GM04504 (cell line): ENCODE measurements around the gene CSNK2B.

Source experiments
- DNase-seq: peaks from one replicate; pipeline ENCODE4 v3.0.0-alpha.2; 2012; ENCODE audit warnings: low read depth

Gene CSNK2B

DNA sequence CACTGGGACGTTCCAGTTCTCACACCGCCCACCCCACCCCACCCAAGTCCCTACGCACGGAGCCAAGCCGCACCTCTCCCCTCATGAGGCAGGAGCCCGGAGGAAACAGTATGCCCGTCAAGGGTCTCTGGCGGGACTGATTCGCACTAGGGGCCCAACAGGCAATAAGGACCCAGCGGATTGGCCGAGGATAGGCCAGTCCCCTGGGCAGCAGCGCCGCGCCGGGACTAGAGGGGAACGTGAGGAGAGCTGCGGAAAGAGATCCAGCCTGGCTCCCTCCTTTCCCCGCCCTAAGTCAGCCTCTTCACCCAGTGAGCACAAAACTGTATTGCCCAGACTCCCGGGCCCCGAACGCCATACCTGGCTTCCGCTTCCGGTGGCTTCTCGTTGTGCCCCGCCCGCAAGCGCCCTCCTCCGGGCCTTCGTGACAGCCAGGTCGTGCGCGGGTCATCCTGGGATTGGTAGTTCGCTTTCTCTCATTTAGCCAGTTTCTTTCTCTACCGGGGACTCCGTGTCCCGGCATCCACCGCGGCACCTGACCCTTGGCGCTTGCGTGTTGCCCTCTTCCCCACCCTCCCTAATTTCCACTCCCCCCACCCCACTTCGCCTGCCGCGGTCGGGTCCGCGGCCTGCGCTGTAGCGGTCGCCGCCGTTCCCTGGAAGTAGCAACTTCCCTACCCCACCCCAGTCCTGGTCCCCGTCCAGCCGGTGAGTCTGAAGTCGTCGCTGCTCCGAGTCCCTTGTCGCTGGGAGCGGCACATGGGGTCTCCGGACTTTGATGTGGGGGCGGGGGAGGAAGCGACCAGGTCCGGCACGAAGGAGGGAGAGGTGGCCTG is at the start of gene CSNK2B:
TSS of gene CSNK2B (plus strand) at position 580 of the 836 bp plus-strand sequence. CDS start 752 bp downstream, outside the sequence.
- peak; percentile 93 for DNase-seq

DNA sequence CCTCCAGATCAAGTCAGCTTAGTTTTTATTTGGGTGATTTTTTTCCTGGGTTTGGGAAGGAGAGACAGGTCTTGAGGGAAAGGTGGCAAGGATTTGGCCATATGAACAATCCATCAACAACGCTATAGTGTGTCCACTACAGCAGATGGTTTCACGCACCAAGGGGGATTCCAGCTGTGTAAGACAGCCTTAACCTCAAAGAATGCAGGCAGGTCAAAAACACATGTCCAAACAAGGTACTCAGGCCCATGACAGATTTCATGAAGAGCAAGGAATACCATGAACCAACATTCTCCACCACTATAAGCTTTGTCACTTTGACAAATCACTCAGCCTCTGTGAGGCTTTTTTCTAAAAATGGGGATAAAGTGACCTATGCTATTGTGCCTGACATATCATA is 48.9 kb upstream of the CSNK2B start:
- DNase-seq: no peak

DNA sequence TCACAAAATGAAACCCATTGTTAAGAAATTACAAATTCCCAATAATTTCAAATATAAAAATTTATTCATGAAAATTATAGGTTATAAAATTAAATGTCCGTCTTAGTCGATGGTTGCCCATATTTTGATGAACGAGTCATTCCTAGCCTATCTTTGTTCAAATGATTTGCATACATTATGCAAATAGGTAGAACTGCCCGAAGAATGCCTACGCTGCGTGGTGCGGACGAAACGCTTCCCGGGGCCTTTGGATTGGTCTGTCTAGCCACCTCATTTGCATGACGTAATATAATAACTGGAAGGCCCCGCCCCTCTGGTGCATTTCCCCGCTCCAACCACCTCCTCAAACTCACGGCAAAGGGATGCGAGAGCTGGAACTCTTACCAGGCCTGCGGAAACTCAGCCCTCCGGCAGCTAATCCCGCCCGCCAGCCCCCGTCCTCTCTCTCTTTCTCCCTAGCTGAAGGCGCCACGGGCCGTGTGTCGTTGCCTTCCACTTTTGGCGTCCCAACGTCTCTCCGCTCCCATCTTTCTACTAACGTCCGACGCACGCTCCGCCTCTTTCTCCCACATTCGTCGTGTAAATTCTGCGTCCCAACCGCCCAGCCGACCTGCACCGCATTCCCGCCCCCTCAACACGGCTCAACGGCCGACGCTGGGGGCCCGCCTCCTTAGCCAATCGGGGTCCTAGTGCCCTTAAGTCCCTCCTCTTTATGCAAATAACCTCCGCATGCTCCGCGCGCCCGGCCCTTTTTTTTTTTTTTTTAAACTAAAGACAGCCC is 45.9 kb upstream of the CSNK2B start:
- peak; percentile 98 for DNase-seq

DNA sequence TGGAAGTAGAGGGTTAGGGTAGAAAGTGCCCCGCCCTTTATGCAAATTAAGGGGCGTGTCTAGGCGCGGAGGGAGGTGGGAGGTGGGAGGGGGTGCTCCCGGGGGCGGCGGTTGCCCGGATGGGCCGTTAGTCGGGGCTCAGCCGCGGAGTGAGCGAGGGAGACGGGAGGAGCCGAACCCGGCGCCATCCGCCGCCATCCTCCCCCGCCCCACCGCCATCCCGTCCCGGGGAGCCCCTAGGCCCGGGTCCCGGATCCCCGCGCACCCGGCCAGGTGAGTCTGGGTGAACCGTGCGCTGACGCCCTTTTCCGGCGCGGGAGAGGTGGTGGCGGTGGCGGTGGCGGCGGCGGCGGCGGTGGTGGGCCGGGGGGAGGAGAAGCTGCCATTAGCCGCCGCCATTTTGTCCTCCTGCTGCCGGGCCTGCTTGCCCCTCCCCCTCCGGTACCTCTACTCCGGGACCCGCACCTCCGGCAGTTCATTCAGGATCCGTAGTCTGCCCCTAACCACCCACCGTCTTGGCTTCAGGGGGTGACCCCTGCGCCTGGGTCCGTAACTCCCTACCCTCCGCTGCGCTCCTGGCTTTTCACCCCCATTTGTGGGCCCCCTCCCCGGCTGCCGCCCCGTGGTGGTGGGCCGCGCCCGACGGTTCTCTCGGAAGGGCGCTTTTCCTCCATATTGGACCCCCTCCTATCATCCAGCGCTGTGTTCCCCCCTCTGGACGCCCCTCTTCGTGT is 45.1 kb upstream of the CSNK2B start, which contains the start of gene PRRC2A:
TSS of gene PRRC2A (plus strand) at position 130 of the 734 bp plus-strand sequence. CDS start 2,075 bp downstream, outside the sequence.
- DNase-seq: no peak

DNA sequence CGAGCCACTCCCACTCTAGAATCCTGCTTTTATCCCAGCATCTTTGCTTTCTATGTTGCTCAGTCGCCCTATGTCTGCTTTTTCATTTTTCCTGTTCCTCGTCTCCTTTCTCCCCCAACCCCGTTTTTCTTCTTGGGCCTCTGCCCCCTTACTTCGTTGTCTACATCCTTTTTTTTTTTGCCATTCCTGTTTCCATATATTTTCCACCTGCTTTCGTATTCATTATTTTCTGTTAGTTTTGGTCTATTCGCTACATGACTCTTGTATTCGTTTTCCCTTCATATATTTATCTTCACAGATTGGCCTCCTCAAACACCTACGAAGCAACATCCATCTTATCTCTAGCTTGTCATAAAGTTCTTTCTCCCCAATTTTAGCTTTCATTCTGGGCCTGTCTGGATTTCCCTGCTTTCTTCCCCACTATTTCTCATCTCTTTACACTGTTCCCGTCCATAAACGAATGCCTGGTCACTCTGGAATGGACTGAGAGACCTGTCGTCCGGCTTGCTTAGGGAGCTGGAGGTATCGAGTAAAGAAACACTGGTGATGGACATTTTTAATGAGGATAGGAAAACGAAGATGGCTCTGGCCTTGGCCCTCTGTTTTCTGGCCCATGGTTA is 44.5 kb upstream of the CSNK2B start:
- DNase-seq: no peak

DNA sequence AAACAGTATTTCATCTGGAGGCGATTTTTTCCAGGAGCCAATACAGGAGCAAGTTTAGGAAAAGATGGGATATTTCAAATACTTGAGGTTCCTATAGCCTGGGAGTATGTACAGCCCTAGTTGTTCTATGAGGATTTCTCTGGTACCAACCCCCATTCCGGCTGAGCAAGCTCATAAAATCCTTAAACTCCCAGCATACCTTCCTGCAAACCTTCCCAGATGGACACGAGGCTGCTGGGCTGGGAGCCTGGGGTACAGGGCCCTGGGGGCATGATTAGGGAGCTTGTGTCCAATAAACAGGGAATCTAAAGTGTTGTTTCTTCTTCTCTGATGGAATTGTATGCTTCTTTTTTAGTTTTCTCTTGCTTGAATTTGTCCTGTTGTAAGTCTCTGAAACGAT is 43.9 kb upstream of the CSNK2B start:
- no peak for DNase-seq

DNA sequence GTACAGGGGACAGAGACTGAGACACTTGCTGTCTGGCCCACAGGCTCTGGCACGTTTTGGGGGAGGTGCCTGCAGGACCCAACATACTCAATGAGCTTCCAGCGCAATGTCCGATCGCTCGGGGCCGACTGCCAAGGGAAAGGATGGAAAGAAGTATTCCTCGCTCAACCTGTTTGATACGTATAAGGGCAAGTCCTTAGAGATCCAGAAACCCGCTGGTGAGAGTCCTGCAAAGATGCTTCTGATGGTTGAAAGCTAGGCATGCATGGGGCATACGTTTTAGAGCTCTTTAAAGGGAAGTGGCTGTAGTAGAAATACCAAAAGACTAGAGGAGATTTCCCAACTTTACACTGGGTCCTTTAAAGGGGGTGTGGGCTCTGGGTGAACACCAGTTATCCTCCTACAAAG is 43.2 kb upstream of the CSNK2B start:
- DNase-seq: no peak

DNA sequence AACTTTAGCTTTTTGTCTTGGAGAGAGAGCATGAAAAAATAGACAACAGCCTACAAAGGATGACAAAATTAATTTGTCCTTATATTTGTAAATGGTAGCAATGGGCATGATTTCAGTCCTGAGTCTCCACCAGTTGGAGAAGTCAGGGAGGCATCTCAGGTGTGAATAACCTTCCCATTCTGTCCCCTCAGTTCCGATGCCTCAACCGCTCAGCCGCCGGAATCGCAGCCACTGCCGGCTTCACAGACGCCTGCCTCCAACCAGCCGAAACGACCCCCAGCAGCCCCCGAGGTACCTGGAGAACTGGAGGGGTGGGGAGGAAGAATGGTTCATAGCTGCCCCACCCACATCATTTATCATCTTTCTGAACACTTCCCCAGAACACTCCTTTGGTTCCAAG is 41.8 kb upstream of the CSNK2B start:
- no peak for DNase-seq

DNA sequence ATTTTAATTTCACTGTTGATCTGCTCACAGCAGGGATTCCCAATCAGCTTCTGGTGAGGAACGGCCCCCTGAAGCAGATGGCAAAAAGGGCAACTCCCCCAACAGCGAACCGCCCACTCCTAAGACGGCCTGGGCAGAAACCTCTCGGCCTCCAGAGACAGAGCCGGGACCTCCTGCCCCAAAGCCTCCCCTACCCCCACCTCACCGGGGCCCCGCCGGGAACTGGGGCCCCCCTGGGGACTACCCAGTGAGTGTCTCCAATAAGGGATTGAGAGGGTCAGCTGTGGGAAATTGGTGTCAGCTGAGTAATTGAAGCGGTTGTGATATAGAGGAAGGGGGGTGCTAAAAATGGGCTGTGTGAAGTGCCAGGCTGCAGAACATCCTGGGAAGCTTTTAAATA is 38.9 kb upstream of the CSNK2B start:
- DNase-seq: no peak

DNA sequence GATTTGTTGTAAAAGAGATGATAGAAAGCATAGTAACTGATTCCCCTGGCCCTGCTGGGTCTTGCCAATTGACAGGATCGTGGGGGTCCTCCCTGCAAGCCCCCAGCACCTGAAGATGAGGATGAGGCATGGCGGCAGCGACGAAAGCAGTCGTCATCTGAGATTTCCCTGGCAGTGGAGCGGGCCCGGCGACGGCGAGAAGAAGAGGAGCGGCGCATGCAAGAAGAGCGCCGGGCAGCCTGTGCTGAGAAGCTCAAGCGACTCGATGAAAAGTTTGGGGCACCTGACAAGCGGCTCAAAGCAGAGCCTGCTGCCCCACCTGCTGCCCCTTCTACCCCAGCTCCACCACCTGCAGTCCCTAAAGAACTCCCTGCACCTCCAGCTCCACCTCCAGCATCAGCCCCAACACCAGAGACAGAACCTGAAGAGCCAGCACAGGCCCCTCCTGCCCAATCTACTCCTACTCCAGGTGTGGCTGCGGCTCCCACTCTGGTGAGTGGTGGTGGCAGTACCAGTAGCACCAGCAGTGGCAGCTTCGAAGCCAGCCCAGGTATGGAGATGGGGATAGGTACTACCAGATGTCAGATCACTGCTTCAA is 38.1 kb upstream of the CSNK2B start:
- DNase-seq: no peak

DNA sequence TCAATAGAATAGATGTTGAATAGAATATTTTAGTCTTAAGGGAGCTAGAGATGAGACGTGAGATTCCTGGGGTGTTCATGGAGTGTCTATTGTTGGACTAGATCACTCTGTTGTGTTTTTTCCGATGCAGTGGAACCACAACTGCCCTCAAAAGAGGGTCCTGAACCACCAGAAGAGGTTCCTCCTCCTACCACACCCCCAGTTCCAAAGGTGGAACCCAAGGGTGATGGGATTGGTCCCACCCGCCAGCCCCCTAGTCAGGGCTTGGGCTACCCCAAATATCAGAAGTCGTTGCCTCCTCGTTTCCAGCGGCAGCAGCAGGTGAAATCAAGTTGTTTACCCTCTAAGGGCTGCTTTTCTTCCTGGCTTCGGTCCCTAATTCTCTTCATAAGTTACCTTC is 36.9 kb upstream of the CSNK2B start:
- DNase-seq: no peak

DNA sequence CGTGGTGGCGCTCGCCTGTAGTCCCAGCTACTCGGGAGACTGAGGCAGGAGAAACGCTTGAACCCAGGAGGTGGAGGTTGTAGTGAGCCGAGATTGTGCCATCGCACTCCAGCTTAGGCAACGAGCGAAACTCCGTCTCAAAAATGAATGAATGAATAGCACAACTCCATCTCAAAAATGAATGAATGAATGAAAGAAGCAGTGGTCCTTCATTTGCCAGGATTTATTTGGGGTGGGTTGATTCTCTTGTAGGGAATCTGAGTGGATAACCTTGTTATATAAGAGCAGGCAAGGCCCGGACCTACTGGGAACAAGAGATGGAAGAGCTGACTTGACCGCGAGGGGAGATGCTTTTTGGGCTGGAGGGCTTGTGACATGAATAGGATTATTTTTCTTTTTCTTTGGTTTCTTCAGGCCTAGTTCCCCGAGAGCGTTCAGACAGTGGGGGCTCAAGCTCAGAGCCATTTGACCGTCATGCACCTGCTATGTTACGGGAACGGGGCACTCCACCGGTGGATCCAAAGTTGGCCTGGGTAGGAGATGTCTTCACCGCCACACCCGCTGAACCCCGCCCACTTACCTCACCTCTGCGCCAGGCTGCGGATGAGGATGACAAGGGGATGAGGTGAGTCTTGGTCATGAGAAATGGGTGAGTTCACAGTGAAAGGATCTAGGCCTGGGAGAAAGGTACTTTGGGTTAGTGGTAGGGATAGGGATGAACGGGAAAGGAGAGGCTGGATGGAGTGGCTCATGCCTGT is 35.5 kb upstream of the CSNK2B start:
- no peak for DNase-seq

DNA sequence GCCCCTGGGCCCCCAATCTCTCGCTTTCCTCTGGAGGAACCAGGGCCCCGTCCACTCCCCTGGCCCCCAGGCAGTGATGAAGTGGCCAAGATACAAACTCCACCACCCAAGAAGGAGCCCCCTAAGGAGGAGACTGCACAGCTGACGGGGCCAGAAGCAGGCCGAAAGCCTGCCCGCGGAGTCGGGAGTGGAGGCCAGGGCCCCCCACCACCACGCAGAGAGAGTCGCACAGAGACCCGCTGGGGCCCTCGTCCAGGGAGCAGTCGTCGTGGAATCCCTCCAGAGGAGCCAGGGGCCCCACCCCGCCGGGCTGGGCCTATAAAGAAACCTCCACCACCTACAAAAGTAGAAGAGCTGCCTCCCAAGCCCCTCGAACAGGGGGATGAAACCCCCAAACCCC is 34.7 kb upstream of the CSNK2B start:
- no peak for DNase-seq

DNA sequence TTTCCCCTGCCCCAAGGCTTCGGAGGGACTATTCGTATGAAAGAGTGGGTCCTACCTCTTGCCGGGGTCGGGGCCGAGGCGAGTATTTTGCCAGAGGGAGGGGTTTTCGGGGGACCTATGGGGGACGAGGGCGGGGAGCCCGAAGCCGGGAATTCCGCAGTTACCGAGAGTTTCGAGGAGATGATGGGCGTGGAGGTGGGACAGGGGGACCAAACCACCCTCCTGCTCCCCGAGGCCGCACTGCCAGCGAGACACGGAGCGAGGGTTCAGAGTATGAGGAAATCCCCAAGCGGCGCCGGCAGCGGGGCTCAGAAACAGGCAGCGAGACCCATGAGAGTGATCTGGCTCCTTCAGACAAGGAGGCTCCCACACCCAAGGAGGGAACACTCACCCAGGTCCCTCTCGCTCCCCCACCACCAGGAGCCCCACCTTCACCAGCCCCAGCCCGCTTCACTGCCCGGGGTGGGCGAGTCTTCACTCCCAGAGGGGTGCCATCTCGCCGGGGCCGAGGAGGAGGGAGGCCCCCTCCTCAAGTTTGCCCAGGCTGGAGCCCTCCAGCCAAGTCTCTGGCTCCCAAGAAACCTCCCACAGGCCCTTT is 34.1 kb upstream of the CSNK2B start:
- no peak for DNase-seq

DNA sequence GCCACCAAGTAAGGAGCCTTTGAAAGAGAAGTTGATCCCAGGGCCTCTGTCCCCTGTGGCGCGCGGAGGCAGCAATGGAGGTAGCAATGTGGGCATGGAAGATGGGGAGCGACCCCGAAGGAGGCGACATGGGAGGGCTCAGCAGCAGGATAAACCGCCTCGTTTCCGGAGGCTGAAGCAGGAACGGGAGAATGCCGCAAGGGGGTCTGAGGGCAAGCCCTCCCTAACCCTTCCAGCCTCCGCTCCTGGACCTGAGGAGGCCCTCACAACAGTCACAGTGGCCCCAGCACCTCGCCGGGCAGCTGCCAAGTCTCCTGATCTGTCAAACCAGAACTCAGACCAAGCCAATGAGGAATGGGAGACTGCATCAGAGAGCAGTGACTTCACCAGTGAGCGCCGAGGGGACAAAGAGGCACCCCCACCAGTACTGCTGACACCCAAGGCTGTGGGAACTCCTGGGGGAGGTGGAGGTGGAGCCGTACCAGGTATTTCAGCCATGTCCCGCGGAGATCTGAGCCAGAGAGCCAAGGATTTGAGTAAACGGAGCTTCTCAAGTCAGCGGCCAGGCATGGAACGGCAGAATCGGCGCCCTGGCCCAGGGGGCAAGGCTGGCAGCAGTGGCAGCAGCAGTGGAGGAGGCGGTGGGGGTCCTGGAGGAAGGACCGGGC is 33.5 kb upstream of the CSNK2B start:
- DNase-seq: no peak

DNA sequence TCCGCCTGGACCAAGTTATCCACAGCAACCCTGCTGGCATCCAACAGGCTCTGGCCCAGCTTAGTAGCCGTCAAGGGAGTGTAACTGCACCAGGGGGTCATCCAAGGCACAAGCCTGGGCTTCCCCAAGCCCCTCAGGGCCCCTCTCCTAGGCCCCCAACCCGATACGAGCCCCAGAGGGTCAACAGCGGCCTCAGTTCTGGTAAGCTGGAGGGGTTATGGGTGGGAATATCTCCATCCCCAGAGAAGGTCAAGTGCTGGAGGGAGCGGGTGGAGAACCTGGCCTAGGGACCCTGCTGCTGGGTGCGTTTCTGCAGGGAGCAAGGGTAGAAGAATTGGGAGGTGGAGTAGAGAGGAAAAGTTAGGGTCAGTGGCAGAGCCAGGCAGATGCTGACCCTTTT is 32.4 kb upstream of the CSNK2B start:
- DNase-seq: no peak

DNA sequence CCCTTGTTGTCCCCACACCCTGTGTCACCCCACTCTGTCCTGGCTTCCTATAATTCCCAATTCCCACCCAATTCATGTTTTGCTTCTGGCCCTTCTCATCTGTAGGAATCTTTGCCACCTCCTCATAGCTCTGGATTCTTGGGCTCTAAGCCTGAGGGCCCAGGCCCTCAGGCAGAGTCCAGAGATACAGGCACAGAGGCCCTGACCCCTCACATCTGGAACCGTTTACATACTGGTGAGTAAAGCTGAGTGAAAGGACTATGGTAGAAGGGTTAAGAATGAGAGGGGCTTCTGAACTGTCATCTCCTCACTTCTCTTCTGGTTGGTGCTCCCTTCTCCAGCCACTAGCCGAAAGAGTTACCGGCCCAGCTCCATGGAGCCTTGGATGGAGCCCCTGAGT is 31.7 kb upstream of the CSNK2B start:
- DNase-seq: no peak

DNA sequence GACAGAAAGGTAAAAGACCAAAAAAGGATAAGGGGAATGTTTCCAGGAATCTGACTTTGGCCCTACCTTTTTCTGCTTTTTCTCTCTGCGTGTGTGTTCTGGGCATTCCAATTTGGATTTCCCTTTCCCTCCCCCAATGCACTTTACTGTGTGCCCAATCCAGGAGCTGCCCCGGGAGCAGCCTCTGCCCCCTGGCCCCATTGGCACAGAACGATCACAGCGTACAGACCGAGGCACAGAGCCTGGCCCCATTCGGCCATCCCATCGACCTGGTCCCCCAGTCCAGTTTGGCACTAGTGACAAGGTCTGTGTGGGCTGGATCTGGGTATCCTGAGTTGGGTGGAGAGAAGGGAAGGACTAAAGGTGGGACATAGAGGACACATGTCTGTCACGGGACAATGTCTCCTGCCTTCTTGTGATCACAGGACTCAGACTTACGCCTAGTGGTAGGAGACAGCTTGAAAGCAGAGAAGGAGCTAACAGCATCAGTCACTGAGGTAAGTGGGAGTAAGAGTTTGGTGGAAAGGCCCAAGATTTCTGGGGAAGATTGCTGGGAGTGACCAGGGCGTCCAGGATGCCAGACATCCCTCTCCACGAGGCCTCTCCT is 30.8 kb upstream of the CSNK2B start:
- DNase-seq: no peak
